SK-N-SH treated with all-trans-retinoic acid at 6 μM for 48 hours (cell line): Measurements from ENCODE around the gene AGAP1.

Experiments
- ARNTL ChIP-seq: fragments of 450-650 bp; formaldehyde crosslinking; IDR thresholded peaks from 2 replicates; pipeline ENCODE4 v1.5.0; 2020; ENCODE audit warnings: low read depth, mild to moderate bottlenecking, moderate library complexity, borderline replicate concordance
- ESRRG ChIP-seq: fragments of 250-450 bp; sonication (Bioruptor Pico); IDR thresholded peaks from 2 replicates; pipeline ENCODE4 v1.6.1; 2021; ENCODE audit warnings: mild to moderate bottlenecking
- GLIS3 ChIP-seq: fragments of 250-450 bp; sonication (Bioruptor Pico); IDR thresholded peaks from 2 replicates; pipeline ENCODE4 v1.5.0; 2020; ENCODE audit warnings: mild to moderate bottlenecking, moderate library complexity
- ISL1 ChIP-seq: fragments of 250-450 bp; sonication (Bioruptor Pico); IDR thresholded peaks from 2 replicates; pipeline ENCODE4 v2.1.2; 2022; ENCODE audit warnings: mild to moderate bottlenecking, moderate library complexity
- OSR1 ChIP-seq: fragments of 250-450 bp; sonication (Bioruptor Pico); IDR thresholded peaks from 2 replicates; pipeline ENCODE4 v1.8.0; 2022; ENCODE audit warnings: moderate library complexity, mild to moderate bottlenecking, inconsistent platforms
- PATZ1 ChIP-seq: fragments of 250-450 bp; sonication (Bioruptor Pico); IDR thresholded peaks from 2 replicates; pipeline ENCODE4 v1.8.0; 2020; ENCODE audit warnings: mild to moderate bottlenecking, moderate library complexity, borderline replicate concordance
- POU6F1 ChIP-seq: fragments of 250-450 bp; sonication (Bioruptor Pico); IDR thresholded peaks from 2 replicates; pipeline ENCODE4 v1.8.0; 2021; ENCODE audit warnings: low read depth, mild to moderate bottlenecking, moderate library complexity, borderline replicate concordance
- RARB ChIP-seq: fragments of 250-450 bp; sonication (Bioruptor Pico); IDR thresholded peaks from 2 replicates; pipeline ENCODE4 v1.8.0; 2021; ENCODE audit warnings: mild to moderate bottlenecking, moderate library complexity
- TCF4 ChIP-seq: fragments of 250-450 bp; sonication (Bioruptor Pico); IDR thresholded peaks from 2 replicates; pipeline ENCODE4 v1.8.0; 2021; ENCODE audit warnings: mild to moderate bottlenecking, moderate library complexity, borderline replicate concordance
- ZC3H10 ChIP-seq: fragments of 250-450 bp; sonication (Bioruptor Pico); IDR thresholded peaks from 2 replicates; pipeline ENCODE4 v1.5.1; 2021; ENCODE audit warnings: mild to moderate bottlenecking, moderate library complexity
- ZFP3 ChIP-seq: fragments of 250-450 bp; sonication (Bioruptor Pico); IDR thresholded peaks from 2 replicates; pipeline ENCODE4 v1.5.0; 2020; ENCODE audit warnings: mild to moderate bottlenecking, moderate library complexity
- ZNF565 ChIP-seq: fragments of 450-650 bp; formaldehyde crosslinking; conservative IDR thresholded peaks from 2 replicates; pipeline ENCODE4 v1.5.0; 2020; ENCODE audit warnings: low read depth, mild to moderate bottlenecking, moderate library complexity
- ZNF8 ChIP-seq: fragments of 450-650 bp; formaldehyde crosslinking; IDR thresholded peaks from 2 replicates; pipeline ENCODE4 v1.5.0; 2020; ENCODE audit warnings: mild to moderate bottlenecking, moderate library complexity

GRCh38 chr2:235744161-235744560 lies 250.3 kb downstream of the AGAP1 start:
- TF ChIP-seq ZNF565 (CRISPR knock-in tag) = no peak
- no peak for TF ChIP-seq GLIS3 (CRISPR knock-in tag)
- TF ChIP-seq RARB (CRISPR knock-in tag) = no peak
- no peak for TF ChIP-seq PATZ1 (CRISPR knock-in tag)
- no peak for TF ChIP-seq ARNTL (CRISPR knock-in tag)
- TF ChIP-seq OSR1 (CRISPR knock-in tag) = no peak
- no peak for TF ChIP-seq ZC3H10 (CRISPR knock-in tag)
- TF ChIP-seq TCF4 (CRISPR knock-in tag) = no peak
- TF ChIP-seq ESRRG (CRISPR knock-in tag) = no peak
- TF ChIP-seq ZNF8 (CRISPR knock-in tag) = no peak
- no peak for TF ChIP-seq POU6F1
- TF ChIP-seq ZFP3 (CRISPR knock-in tag) = no peak
- TF ChIP-seq ISL1 (CRISPR knock-in tag) = no peak
